HG03066 (cell line): ENCODE results near the gene SORCS2.

Source experiments
- ATAC-seq: cut with Tn5 transposase; IDR thresholded peaks from one replicate; pipeline ENCODE4 v1.9.1; 2021; ENCODE audit warnings: low read depth; ENCODE audit not compliant: unreplicated experiment

Gene SORCS2

GRCh38 chr4:7397206-7398103, 205.1 kb downstream of the SORCS2 start:
- ATAC-seq: no peak

DNA sequence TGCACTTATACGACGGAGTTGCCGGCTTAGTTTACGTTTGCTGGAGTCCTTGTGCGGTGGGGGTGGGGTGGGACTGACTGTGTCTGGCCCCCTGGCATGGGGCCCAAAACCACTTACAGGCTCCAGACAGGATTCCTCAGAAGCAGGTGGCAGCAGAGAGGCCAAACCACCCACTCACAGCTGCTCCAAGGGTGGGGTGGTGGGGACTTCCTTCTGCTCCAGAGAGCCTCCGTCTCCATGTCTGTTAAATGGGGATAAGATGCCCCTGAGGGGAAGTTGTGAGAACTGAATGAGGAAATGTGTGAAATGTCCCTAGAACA, 205.7 kb downstream of the SORCS2 start:
- ATAC-seq: no peak

DNA sequence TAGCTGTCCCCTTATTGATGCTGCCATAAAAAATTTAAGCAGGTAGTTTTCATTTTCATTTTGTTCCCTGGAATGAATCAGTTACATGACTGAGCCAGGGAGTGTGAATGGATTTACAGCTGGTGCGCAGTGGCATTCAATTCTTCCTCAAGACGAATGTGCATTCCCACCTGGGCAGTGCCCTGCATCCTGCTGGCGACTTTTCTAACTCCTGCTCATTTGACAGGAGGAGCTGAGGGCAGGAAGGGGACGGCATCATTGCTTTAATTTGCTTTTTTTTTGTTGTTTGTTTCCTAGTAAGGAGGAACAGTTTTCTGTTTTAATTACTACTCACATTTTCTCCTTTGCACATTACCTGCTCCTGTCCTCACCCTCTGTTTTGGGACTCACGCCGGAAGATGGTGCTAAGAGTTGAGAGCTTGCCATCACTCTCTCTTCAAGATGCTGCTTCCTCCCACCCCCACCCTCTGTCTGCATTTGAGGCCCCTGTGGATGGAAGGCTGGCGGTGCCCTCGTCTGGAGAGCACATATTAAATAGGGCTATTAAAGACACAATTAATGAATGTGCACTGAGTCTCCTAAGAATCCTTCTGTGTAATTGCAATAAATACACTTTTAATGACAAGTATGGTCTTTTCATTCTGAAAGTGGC, 206.6 kb downstream of the SORCS2 start:
- no peak for ATAC-seq

DNA sequence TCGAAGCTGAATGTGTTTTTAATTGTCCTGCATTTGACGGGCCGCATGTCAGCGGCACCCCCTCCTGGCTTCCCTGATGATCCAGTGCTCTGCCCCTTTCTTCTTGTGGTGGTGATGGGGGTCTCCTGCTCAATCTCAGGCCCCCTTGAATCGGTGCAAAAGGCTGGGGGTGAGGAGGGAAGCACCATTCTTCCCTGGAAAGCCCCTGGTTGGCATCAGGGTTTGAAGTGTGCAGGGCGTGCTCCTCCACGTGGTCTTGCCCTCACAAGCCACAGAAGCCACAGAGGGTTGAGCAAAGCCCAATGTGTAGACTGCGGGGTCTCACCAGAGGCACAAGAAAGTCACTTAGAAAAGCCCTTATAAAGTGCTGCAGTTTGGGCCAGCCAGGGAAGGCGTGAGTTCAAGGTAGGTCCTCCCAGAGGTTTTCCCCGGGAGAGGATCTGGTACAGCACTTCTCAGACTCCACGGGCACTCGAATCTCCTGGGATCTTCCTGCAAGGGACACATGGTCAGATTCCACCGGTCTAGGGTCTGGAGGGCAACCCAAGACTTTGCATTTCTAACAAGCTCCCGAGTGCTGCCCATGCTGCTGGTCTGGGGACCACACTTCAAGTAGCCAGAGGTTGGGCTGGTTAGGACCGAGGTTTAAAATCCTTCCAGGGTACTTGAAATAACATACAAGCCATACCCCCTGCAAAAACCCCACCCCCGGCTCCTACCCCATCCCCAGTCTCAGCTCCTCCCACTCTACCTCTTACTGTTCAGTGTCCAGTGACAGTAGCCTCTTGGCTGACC, 207.3 kb downstream of the SORCS2 start:
- ATAC-seq: no peak

DNA sequence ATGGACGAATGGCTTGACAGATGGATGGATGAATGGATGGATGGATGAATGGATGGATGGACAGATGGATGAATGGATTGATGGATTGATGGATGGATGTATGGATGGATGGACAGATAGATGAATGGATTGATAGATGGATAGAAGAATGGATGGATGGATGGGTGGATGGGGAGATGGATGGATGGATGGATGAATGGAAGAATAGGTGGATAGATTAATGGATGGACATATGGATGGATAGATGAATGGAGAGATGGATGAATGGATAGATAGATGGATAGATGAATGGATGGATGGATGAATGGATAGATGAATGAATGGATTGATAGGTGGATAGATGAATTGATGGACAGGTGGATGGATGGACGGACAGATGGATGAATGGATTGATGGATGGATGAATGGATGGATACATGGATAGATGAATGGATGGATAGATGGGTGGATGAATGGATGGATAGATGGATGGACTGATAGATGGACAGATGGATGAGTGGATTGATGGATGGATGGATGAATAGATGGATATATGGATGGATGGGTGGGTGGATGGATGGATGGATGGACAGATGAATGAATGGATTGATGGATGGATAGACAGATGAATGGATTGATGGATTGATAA, 208.4 kb downstream of the SORCS2 start:
- no peak for ATAC-seq

DNA sequence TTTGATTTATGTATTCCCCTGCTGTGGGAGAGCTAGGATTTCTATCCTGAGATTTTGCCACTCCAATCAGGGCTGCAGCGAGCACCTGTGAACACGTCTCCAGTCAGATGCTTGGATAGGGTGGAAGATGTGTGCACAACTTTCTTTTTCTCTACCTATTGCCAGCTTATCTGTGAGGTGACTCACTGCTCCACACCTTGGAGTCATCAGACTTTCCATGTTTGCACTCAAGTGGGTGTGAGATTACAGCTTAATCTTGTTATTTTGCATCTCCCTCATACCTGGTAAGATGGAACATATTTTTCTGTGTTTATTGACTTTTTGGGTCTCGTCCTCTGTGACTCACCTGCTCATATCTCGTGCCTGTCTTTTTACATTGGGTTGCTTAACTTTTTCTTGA, 210.2 kb downstream of the SORCS2 start:
- ATAC-seq: no peak

GRCh38 chr4:7403001-7403400, 210.7 kb downstream of the SORCS2 start:
- no peak for ATAC-seq

DNA sequence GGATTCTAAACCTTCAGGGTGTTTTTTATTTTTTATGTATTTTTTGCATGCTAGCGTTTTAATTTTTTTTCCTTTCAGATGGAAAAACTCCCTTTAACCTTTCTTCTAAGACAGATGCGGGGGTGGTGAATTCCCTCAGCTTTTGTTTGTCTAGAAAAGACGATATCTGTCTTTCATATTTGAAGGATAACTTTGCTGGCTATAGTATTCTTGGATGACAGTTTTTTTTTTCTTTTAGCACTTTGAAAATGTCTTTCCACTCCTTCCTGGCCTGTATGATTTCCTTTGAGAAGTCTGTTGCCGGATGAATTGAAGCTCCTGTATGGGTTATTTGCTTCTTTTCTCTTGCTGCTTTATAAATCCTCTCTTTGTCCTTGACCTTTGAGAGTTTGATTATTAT, 215.8 kb downstream of the SORCS2 start:
- no peak for ATAC-seq

GRCh38 chr4:7410446-7410845, 218.1 kb downstream of the SORCS2 start:
- ATAC-seq: no peak

GRCh38 chr4:7411491-7411890, 219.2 kb downstream of the SORCS2 start:
- no peak for ATAC-seq

DNA sequence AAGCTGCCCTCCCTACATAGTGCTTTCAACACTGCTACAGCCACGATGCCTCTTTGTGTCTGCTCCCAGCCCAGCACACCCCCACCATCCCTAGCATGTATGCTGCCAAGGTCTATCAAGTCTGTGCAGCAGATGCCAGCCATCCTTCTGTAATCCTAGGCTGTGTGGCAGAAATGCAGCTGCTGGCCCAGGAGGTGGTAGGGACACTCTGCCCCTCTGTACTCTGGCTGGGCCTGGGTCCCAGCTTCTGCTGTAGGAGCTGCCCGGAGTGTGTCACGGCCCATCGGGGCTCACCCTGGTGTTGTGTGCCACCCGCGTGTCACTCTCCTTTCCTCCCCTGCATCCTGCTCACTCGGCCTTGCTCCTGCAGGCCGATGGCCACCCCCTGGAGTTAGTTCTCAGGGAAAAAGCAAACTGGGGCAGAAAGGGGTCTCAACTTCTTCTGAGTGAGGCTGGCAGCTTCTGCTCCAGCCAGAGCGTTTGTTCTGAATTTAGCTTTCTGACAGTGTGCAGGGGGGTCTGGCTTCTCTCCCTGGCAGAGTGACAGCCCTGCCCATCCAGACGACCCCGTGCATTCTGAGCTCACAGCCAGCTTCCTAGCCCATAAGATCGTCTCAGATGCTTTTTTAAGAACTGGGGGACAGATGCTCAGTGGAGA, 219.7 kb downstream of the SORCS2 start:
- no peak for ATAC-seq

GRCh38 chr4:7412554-7412912, 220.2 kb downstream of the SORCS2 start:
- ATAC-seq: no peak

GRCh38 chr4:7414046-7414445, 221.7 kb downstream of the SORCS2 start:
- no peak for ATAC-seq

- ATAC-seq: no peak
Observed at GRCh38 chr4:7414736-7415510, 222.6 kb downstream of the SORCS2 start.

DNA sequence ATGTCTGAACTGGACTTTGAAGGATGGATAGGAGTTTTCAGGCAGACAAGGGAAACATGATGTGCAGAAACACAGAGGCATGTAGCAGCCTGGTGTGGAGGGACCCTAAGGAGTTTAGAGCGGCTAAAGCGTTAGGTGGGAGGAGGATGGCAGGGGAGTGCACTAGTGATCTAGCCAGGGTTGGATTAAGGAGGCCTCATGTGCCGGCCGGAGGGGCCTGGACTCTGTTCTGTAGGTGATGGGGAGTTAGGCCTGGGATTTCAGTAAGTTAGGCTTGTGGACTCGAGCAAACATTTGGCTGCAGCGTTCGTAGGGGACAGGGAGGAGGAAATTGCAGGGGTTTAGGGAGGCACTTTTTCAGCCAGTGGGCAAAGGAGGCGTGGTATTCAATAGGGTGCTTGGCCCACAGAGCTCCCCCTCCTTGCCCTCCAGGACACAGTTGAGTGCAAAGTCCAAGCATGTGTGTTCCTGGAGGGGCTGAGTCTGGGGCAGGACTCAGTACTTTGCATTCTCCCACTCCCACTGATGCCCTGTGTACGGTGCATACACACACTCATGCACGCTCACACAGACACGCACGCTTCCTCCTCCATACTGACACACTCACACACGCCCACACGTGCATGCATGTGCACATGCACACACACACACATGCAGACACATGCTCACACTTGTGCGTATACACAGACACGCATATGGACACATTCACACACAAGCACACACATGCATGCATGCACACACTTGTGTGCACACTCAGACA, 223.8 kb downstream of the SORCS2 start:
- ATAC-seq: no peak

DNA sequence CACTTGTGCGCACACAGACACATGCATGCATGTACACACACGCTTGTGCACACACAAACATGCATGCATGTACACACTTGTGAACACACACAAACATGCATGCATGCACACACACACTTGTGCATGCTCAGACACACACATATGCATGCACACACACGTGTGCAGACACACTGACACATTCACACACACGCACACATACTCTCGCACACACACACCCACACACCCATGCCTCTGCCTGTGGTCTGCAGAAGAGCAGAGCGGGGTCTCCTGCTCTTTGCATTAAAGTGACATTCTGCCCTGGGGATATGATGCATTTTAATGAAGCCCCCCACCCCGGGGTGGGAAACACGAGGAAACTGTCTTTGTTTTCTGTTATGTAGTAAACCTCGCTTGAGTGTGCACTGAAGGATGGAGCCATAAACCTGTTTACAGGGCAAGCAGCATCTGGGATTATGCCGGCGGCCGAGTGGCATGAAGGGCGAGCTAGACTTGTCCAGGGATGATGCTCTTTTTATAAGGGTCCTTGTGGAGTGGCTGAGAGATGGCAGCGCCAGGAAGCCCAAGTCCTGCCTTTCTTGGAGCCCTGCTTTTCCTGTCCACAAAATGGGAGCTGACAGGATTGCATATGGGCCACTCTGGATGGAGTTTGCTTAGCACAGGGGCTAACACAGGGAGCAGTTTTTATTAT, 224.6 kb downstream of the SORCS2 start:
- no peak for ATAC-seq

DNA sequence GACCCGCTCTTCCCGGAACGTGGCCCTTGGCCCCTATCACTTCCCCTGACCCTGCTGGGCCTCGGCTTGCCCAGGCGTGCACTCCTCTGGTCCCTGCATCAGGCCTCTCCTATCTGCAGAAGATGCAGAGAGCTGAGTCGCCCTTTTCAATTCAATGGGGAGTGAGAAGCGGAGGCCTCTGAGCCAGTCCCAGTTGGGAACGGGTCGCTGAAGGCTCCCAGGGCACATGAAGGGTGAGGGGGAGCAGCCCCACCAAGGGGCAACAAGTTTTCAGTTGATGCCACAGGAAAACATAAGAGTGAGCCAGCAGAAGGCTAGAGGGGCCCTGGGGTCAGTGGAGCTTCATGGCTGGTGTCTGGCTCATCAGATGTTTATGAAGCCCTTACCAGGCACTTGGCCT, 225.3 kb downstream of the SORCS2 start:
- ATAC-seq: no peak

DNA sequence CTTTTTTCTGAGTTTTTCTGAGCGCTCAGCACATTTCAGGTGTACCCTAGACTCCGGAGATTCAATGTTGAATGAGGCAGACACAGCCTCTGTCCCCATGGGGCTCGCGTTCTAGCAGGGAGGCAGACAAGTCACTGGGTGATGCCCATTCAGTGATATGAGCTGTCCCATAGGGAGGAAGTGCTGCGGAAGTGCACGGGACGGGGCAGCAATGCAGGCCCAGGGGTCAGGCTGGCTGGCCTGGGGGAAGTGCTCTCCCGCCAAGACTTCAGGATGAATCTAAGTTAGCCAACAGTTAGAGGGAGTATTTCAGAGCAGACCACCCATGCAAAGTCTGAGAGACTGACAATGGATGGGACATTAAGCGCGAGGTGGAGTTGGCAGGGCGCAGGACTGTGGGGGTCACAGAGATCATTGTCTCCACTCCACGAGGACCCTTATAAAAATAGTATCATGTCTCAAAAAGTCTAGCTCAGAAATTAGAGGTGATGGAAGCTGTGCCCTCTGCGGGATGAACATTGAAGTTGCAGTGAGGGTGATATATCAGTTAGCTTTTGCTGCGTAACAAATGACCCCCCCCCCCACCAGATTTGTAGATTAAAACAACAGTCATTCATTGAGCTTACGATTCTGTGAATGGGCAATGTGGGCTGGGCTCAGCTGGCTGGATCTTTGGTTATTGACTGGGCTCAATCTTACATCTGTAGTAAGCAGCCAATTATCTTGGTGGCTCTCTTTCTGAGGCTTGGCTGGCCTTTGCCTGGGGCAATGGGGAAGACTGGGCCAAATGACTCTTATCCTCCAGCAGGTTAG, 226.0 kb downstream of the SORCS2 start:
- ATAC-seq: no peak
